Suprapubic skin (tissue), 4 donors: ENCODE measurements around the gene CPPED1. TPM values are rescaled to one million over a fixed set of nuclear protein-coding genes. Genes with fewer than 3 reads are reported as not detected.

ENCODE experiments used
- DNase-seq, 2 donors: peaks; one replicate each; pipeline ENCODE4 v3.0.0-alpha.2; 2019; ENCODE audit warnings: low spot score in 2 of 2
- H3K27ac ChIP-seq: fragments of 200-600 bp; sonication (generic); one replicate; pipeline ENCODE4 v1.5.1; 2019
- H3K27me3 ChIP-seq: fragments of 200-600 bp; sonication (generic); one replicate; pipeline ENCODE4 v1.5.1; 2019
- H3K36me3 ChIP-seq: fragments of 200-600 bp; sonication (generic); one replicate; pipeline ENCODE4 v1.5.1; 2019
- H3K4me1 ChIP-seq: fragments of 200-600 bp; sonication (generic); one replicate; pipeline ENCODE4 v1.5.1; 2019
- H3K4me3 ChIP-seq: fragments of 200-600 bp; sonication (generic); one replicate; pipeline ENCODE4 v1.5.1; 2019; ENCODE audit warnings: mild to moderate bottlenecking
- H3K9me3 ChIP-seq: fragments of 200-600 bp; sonication (generic); one replicate; pipeline ENCODE4 v1.5.1; 2019
- CTCF ChIP-seq, 2 donors: fragments of 200-600 bp in 1 of 2; fragments of 450-650 bp in 1 of 2; sonication (generic) in 1 of 2; IDR thresholded peaks; one replicate each; pipeline ENCODE4 v1.5.1; 2016 to 2019; ENCODE audit warnings: antibody characterized with exemption in 2 of 2, mild to moderate bottlenecking in 1 of 2, moderate library complexity in 1 of 2
- EP300 ChIP-seq: sonication (generic); formaldehyde crosslinking; IDR thresholded peaks from one replicate; pipeline ENCODE4 v1.6.1; 2017; ENCODE audit warnings: antibody characterized with exemption
- POLR2A ChIP-seq, 2 donors: fragments of 450-650 bp; IDR thresholded peaks; one replicate each; pipeline ENCODE4 v1.6.1; 2017; ENCODE audit warnings: antibody characterized with exemption in 2 of 2, mild to moderate bottlenecking in 2 of 2, moderate library complexity in 2 of 2
- POLR2AphosphoS5 ChIP-seq, 3 donors: sonication (generic); formaldehyde crosslinking; IDR thresholded peaks; one replicate each; pipeline ENCODE4 v1.6.1; 2017; ENCODE audit warnings: antibody characterized with exemption in 3 of 3
- WGBS: methylation state at CpG from one replicate; pipeline ENCODE4 v1.1.5; 2018; 5-methylcytosine and 5-hydroxymethylcytosine counted together
- total RNA-seq, 4 donors: library from RNA; depleted of rRNA; stranded (reverse); fragments of >200 nt; gene quantifications; one replicate each; pipeline ENCODE4 v1.1.0, GENCODE V29; 2016

CPPED1 gene
- total RNA-seq, 4 donors from 2014 or later: 8.7 to 13.3 (median 10.7) TPM

GRCh38 chr16:12690024-12690423, 113.7 kb downstream of the CPPED1 start:
- peaks cover 5% of the 10 kb centered on the region for H3K36me3 ChIP-seq
- no peak for TF ChIP-seq POLR2AphosphoS5 (IDR thresholded peaks at IDR 0.05)
- TF ChIP-seq POLR2A (IDR thresholded peaks at IDR 0.05): no peak
- no peak for TF ChIP-seq CTCF (IDR thresholded peaks at IDR 0.05)
- no peak for TF ChIP-seq EP300
- no peak overlapping the region for H3K27ac ChIP-seq
- H3K4me3 ChIP-seq: no peak overlapping the region
- DNase-seq: no peak
- no peaks in the 10 kb centered on the region for H3K4me1 ChIP-seq
- H3K27me3 ChIP-seq: no peaks in the 10 kb centered on the region
- no peaks in the 10 kb centered on the region for H3K9me3 ChIP-seq
- 85% methylated on average over 5 of the region's 5 CpGs for WGBS

GRCh38 chr16:12688951-12689850, 114.5 kb downstream of the CPPED1 start:
- Histone ChIP-seq H3K9me3 (no peaks in the 10 kb centered on the region), H3K27ac (no peak overlapping the region), H3K4me1 (no peaks in the 10 kb centered on the region), H3K27me3 (no peaks in the 10 kb centered on the region), H3K36me3 (peaks cover 5% of the 10 kb centered on the region), H3K4me3 (no peak overlapping the region)
- no peak for DNase-seq
- 75% methylated on average over 6 of the region's 6 CpGs for WGBS
- no peak for TF ChIP-seq EP300

- 76% methylated on average over 5 of the region's 5 CpGs for WGBS
- Histone ChIP-seq H3K4me3 (no peak overlapping the region), H3K36me3 (no peaks in the 10 kb centered on the region), H3K9me3 (no peaks in the 10 kb centered on the region), H3K27ac (no peak overlapping the region), H3K4me1 (no peaks in the 10 kb centered on the region), H3K27me3 (no peaks in the 10 kb centered on the region)
- DNase-seq: no peak
- TF ChIP-seq POLR2AphosphoS5 (IDR thresholded peaks at IDR 0.05) (no peak), CTCF (IDR thresholded peaks at IDR 0.05) (no peak), POLR2A (IDR thresholded peaks at IDR 0.05) (no peak), EP300 (no peak)
Measured at GRCh38 chr16:12685806-12686205, 117.9 kb downstream of the CPPED1 start.

- Histone ChIP-seq H3K4me3 (no peak overlapping the region), H3K36me3 (no peaks in the 10 kb centered on the region), H3K9me3 (no peaks in the 10 kb centered on the region), H3K27ac (no peak overlapping the region), H3K27me3 (no peaks in the 10 kb centered on the region), H3K4me1 (no peaks in the 10 kb centered on the region)
- WGBS: 80% methylated on average over 11 of the region's 11 CpGs
- DNase-seq: no peak
- no peak for TF ChIP-seq EP300
- TF ChIP-seq POLR2AphosphoS5 (IDR thresholded peaks at IDR 0.05): no peak
Measured at GRCh38 chr16:12682432-12683165, 121.1 kb downstream of the CPPED1 start.

- no peaks in the 10 kb centered on the region for H3K4me1 ChIP-seq
- TF ChIP-seq CTCF (IDR thresholded peaks at IDR 0.05): no peak
- no peak for TF ChIP-seq POLR2A (IDR thresholded peaks at IDR 0.05)
- TF ChIP-seq POLR2AphosphoS5 (IDR thresholded peaks at IDR 0.05): no peak
- TF ChIP-seq EP300: no peak
- H3K27ac ChIP-seq: no peak overlapping the region
- 82% methylated on average over 7 of the region's 7 CpGs for WGBS
- no peaks in the 10 kb centered on the region for H3K27me3 ChIP-seq
- no peak overlapping the region for H3K4me3 ChIP-seq
- no peaks in the 10 kb centered on the region for H3K36me3 ChIP-seq
- no peaks in the 10 kb centered on the region for H3K9me3 ChIP-seq
- no peak for DNase-seq
Measured at GRCh38 chr16:12681653-12682052, 122.0 kb downstream of the CPPED1 start.

GRCh38 chr16:12680531-12680930, 123.2 kb downstream of the CPPED1 start:
- no peaks in the 10 kb centered on the region for H3K9me3 ChIP-seq
- no peak overlapping the region for H3K27ac ChIP-seq
- 55% methylated on average over 1 of the region's 2 CpGs for WGBS

More at GRCh38 chr16:12680531-12680930, 123.2 kb downstream of the CPPED1 start:
- Histone ChIP-seq H3K36me3 (no peaks in the 10 kb centered on the region), H3K4me3 (no peak overlapping the region), H3K27me3 (no peaks in the 10 kb centered on the region), H3K4me1 (no peaks in the 10 kb centered on the region)
- no peak for DNase-seq
- TF ChIP-seq CTCF (IDR thresholded peaks at IDR 0.05): no peak
- TF ChIP-seq POLR2AphosphoS5 (IDR thresholded peaks at IDR 0.05): no peak
- TF ChIP-seq EP300: no peak
- TF ChIP-seq POLR2A (IDR thresholded peaks at IDR 0.05): no peak
